Measurements from ENCODE around the gene POLR2H.

POLR2H gene

DNA sequence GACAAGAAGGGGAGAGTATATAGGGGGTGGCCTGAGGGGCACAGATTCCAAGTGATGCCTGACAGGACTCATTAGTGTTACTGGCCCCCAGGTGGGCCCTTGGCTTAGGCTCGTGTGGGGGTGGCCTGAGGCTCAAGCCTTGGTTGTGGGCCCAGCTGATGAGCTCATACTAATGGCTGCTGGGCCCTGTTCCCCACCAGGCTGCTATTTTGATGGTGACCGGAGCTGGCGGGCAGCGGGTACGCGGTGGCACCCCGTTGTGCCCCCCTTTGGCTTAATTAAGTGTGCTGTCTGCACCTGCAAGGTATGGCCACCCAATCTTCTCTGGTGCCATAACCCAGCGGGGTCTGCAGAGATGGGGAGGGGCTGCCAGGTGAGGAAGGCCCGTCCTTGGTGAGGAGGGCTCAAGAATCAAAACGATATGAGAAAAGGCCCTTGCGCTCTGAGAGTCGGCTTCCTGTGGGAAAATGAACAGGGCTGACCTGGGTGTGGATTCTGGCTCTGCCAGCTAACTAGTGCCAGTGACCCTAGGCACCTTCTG is 25.7 kb downstream of the POLR2H start:
- no peak for DNase-seq (ENCODE audit: low read depth)

DNA sequence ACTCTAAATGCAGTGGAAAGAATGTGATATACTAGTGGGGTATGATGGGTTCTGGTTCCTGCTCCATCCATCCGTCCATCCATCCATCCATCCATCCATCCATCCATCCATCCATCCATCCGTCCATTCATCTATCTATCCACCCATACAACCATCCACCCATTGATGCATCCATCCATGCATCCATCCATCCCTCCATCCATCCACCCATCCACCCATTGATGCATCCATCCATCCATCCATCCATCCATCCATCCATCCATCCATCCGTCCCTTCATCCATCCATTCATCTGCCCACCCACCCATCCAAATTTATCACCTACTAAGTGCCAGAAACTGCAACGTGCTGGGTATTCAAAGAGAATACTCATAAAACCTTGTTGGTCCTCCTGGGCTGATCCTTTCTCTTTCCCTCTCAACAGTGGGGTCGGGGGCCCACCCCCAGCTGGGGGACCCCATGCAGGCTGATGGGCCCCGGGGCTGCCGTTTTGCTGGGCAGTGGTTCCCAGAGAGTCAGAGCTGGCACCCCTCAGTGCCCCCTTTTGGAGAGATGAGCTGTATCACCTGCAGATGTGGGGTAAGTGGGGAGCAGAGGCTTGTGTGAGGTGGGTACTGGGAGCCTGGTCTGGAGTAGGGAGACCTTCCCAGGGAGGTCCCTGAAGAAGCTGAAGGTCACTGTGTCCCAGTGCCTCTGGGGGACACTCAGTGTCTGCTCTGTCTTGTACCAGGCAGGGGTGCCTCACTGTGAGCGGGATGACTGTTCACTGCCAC is 26.8 kb downstream of the POLR2H start:
- DNase-seq (ENCODE audit: low read depth): no peak

DNA sequence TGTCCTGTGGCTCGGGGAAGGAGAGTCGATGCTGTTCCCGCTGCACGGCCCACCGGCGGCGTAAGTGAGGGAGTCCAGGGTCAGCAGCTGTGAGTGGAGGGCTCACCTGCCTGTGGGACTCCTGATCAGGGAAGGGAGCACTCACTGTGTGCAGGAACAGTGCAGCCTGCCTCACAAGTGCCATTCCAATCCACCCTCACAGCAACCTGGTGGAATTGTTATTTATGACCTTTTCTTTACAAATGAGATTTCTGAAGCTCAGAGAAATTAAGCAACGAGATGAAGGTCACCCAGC is 27.4 kb downstream of the POLR2H start:
- DNase-seq (ENCODE audit: low read depth): no peak

GRCh38 chr3:184389384-184389783 is 27.9 kb downstream of the POLR2H start:
- no peak for DNase-seq (ENCODE audit: low read depth)

- no peak for DNase-seq (ENCODE audit: low read depth)
Measured at GRCh38 chr3:184389935-184390528, 28.5 kb downstream of the POLR2H start.

- DNase-seq (ENCODE audit: low read depth): no peak
Measured at GRCh38 chr3:184391266-184391665, 29.8 kb downstream of the POLR2H start.

GRCh38 chr3:184395320-184395660 is 33.8 kb downstream of the POLR2H start:
- DNase-seq (ENCODE audit: low read depth): no peak

DNA sequence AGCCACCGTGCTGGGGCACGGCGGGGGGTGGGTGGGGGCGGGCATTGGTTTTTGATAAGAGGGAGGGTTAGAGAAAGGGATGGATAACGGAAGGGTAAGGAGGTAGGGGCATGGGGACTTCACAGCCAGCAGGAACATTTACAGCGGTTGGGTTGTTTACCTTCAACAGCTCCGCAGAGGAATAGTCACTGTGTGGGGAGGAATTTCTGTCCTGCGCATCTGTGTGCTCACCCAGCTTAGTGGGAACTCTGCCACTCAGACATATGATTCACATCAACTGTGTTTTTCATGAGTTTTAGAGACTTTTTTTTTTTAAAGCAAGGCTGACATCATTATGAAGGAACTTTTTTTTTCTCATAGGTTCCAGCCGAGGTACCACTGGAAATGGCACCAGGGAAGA is 37.9 kb downstream of the POLR2H start:
- DNase-seq (ENCODE audit: low read depth): peak; percentile 96

DNA sequence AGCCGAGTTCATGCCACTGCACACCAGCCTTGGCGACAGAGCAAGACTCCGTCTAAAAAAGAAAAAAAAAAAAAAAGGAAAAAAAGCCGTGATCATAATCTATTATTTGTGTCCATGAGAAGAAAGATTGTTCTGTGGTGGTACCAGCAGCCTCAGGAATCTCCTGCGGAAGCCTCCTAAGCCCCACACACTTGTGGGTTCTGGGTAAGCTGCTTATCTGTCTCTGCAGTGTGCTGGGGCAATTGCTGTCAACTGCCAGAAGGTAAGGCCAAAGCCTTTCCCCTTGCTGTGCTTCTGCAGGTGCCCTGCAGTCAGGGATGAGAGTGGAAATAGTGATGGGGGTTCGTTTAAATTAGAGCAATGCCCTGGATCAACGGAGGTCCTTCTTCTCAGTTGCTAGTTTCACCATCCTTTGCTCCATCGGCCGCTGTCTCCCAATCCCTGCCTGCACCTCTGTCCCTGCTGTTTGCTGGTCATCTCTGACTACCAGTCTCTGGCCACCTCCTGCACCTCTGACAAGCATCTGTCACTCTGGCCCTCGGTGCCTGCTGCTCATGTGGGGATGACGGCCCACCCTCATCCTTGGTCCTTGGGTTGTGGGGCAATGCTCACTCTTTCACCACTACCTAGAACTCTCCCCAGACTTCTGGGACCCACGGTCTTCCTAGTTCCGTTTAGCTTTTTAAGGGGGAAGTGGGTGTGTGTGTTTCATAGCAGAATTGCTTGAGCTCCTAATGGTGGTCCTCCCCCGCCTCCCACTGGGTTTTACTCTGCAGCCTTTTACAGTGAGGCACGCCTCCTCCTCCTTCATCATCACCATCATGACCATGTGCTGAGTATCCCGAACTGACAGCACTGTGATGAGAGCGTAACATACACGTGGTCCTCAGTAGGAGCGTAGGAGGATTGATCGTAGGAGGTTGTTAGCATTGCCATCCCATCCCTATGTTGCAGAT is 43.8 kb downstream of the POLR2H start:
- DNase-seq (ENCODE audit: low read depth): no peak

DNA sequence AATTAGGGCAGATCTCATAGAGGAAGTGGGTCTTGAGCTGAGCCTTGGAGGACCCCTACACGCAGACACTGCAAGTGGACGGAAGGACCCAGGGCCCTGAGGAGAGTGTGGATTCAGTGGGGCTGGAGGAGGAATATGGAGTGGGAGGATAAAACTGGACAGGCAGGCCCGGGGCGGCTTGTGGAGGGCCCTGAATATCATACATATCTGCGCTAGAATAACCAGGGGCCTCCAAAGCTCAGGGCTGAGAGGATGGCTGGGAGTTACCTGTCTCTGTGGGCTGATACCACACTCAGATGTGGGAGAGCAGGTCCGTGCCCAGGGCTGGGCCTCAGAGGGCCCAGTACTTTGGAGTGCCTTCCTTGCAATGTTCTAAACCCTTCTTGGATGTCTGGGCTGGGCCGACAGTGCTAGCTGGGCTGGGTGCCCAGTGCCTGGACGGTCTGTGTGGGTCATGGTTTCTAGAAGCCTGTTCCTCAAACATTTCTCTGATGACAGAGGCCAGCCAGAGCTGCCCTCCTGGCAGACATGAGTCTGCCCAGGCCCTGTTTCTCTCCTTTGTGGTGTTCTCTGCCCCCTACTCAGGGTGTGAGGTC is 47.9 kb downstream of the POLR2H start:
- DNase-seq (ENCODE audit: low read depth): no peak

DNA sequence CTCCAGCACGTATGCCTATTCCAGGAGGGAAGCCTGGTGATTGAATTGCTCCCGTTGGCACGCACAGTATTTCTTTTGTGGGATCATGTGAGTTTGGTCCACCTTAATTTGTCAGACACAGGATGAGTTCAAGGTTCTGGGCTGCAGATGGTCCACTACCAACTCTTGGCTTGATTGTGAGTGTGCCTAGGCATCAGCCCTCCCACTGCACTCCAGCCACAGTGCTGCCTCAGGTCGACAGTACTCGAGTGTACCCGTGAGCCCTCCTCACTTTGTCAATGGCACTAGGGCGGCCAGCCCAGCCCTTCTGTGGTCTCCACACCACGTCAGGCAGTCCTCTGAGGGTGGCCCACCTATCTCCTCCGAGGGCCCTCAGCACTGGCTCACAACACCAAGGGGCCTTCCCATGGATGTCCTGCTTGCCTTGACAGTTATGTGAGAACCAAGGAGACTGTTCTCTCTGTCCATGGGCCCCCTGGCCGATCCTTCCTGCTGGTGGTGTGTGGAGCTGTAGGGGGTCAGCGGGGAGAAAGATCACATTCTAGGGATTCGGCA is 48.5 kb downstream of the POLR2H start:
- no peak for DNase-seq (ENCODE audit: low read depth)

- DNase-seq (ENCODE audit: low read depth): no peak
Measured at GRCh38 chr3:184414418-184415202, 53.1 kb downstream of the POLR2H start.

DNA sequence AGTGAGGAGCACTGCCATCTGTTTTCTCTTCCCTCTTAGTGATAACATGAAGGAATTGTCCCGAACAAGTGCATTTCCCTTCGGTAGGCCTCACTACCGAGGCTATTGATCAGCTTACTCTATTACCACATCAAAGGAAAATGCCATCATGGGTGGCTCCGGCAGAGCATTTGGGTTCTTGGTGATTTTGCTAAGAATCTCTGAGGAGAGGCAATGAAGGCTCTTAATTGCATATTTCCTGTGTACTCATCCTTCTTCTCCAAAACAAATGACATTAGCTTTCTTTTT is 53.6 kb downstream of the POLR2H start:
- no peak for DNase-seq (ENCODE audit: low read depth)

GRCh38 chr3:184417619-184418327 is 56.3 kb downstream of the POLR2H start:
- DNase-seq (ENCODE audit: low read depth): peak; percentile 53
